ENCODE results near the gene ELAPOR1. TPM values are rescaled to one million over a fixed set of nuclear protein-coding genes. Genes with fewer than 3 reads are reported as not detected.

ELAPOR1 gene, protein sequence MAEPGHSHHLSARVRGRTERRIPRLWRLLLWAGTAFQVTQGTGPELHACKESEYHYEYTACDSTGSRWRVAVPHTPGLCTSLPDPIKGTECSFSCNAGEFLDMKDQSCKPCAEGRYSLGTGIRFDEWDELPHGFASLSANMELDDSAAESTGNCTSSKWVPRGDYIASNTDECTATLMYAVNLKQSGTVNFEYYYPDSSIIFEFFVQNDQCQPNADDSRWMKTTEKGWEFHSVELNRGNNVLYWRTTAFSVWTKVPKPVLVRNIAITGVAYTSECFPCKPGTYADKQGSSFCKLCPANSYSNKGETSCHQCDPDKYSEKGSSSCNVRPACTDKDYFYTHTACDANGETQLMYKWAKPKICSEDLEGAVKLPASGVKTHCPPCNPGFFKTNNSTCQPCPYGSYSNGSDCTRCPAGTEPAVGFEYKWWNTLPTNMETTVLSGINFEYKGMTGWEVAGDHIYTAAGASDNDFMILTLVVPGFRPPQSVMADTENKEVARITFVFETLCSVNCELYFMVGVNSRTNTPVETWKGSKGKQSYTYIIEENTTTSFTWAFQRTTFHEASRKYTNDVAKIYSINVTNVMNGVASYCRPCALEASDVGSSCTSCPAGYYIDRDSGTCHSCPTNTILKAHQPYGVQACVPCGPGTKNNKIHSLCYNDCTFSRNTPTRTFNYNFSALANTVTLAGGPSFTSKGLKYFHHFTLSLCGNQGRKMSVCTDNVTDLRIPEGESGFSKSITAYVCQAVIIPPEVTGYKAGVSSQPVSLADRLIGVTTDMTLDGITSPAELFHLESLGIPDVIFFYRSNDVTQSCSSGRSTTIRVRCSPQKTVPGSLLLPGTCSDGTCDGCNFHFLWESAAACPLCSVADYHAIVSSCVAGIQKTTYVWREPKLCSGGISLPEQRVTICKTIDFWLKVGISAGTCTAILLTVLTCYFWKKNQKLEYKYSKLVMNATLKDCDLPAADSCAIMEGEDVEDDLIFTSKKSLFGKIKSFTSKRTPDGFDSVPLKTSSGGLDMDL
- 0.08 TPM in 1 of 2 replicates, not detected in the other for total RNA-seq

DNA sequence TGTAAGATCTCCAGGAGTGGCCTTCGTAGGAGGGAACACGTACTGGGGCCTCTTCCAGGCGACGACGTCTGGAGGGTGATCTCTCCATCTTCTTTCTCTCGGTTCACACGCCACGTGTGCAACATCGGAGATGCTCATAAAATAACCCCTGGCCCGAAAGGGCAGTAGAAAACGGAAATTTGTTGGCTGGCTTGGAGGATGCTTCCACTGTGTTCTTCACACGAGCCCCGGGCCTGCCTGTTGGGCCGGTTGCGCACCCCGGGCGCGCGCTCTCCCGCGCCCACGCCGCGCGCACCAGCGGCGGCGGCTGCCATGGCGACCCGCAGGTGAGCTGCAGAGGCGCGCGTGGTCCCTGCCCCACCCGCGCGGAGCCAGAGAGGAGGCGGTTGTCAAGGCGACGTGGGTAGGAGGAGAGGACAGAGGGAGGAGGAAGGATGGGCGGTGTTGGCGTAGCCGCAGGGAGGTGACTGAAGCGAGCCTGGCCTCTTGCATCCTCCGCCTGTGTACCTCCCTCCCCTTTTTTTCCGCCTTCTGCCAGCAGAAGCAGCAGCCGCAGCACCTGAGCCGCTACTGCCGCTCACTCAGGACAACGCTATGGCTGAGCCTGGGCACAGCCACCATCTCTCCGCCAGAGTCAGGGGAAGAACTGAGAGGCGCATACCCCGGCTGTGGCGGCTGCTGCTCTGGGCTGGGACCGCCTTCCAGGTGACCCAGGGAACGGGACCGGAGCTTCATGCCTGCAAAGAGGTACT lies at the start of gene ELAPOR1:
Gene ELAPOR1 (plus strand): TSS at position 526 of the 752 bp plus-strand sequence. CDS start 69 bp downstream, at position 595.
- TF ChIP-seq, protein P1, sequence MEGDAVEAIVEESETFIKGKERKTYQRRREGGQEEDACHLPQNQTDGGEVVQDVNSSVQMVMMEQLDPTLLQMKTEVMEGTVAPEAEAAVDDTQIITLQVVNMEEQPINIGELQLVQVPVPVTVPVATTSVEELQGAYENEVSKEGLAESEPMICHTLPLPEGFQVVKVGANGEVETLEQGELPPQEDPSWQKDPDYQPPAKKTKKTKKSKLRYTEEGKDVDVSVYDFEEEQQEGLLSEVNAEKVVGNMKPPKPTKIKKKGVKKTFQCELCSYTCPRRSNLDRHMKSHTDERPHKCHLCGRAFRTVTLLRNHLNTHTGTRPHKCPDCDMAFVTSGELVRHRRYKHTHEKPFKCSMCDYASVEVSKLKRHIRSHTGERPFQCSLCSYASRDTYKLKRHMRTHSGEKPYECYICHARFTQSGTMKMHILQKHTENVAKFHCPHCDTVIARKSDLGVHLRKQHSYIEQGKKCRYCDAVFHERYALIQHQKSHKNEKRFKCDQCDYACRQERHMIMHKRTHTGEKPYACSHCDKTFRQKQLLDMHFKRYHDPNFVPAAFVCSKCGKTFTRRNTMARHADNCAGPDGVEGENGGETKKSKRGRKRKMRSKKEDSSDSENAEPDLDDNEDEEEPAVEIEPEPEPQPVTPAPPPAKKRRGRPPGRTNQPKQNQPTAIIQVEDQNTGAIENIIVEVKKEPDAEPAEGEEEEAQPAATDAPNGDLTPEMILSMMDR (IDR thresholded peaks at IDR 0.05; ENCODE audit: insufficient read depth, low read length, poor library complexity, severe bottlenecking), result no peak
- no peaks in the 10 kb centered on the region for H3K36me3 ChIP-seq (ENCODE audit: control insufficient read depth, insufficient read depth, low read length)
- DNase-seq (ENCODE audit: low read depth), result no peak
- no peak within 1 kb of the TSS for H3K4me3 ChIP-seq (ENCODE audit: low read depth, low read length)
- peaks cover 22% of the 10 kb centered on the region for H3K27me3 ChIP-seq (ENCODE audit: control insufficient read depth, insufficient read depth, low read length)

DNA sequence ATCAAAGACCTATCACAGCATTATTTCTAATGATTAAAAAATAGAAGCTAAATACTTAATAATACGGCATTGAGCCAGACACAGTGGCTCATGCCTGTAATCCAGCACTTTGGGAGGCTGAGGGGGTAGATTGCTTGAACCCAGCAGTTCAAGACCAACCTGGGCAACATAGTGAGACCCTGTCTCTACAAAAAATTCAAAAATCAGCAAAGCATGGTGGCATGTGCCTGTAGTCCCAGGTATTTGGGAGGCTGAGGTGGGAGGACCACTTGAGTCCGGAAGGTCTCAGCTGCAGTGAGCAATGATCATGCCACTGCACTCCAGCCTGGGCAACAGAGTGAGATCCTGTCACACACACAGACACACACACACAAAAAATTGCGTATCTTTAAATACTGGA lies 48.8 kb upstream of the ELAPOR1 start:
- H3K27me3 ChIP-seq (ENCODE audit: control insufficient read depth, insufficient read depth, low read length), result no peaks in the 10 kb centered on the region
- TF ChIP-seq, protein P1 (IDR thresholded peaks at IDR 0.05; ENCODE audit: insufficient read depth, low read length, poor library complexity, severe bottlenecking), result no peak
- no peak for DNase-seq (ENCODE audit: low read depth)
- H3K36me3 ChIP-seq (ENCODE audit: control insufficient read depth, insufficient read depth, low read length), result no peaks in the 10 kb centered on the region
- no peak overlapping the region for H3K4me3 ChIP-seq (ENCODE audit: low read depth, low read length)

DNA sequence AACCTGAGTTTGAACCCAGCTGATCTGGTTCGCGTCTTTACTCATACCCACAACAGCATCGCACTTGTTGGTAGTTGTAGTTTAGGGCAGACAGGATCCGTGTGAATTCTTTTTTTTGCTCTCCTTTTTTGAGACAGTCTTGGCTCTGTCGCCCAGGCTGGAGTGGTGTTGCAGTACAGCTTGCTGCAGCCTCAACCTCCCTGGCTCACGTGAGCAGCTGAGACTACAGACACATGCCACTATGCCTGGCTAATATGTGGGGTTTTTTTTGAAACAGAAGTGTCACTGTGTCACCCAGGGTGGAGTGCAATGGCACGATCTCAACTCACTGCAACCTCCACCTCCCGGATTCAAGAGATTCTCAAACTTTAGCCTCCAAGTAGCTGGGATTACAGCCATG lies 46.0 kb upstream of the ELAPOR1 start:
- Histone ChIP-seq H3K36me3 (ENCODE audit: control insufficient read depth, insufficient read depth, low read length) (no peaks in the 10 kb centered on the region), H3K27me3 (ENCODE audit: control insufficient read depth, insufficient read depth, low read length) (no peaks in the 10 kb centered on the region), H3K4me3 (ENCODE audit: low read depth, low read length) (no peak overlapping the region)
- TF ChIP-seq, protein P1 (IDR thresholded peaks at IDR 0.05; ENCODE audit: insufficient read depth, low read length, poor library complexity, severe bottlenecking), result no peak
- DNase-seq (ENCODE audit: low read depth), result no peak

DNA sequence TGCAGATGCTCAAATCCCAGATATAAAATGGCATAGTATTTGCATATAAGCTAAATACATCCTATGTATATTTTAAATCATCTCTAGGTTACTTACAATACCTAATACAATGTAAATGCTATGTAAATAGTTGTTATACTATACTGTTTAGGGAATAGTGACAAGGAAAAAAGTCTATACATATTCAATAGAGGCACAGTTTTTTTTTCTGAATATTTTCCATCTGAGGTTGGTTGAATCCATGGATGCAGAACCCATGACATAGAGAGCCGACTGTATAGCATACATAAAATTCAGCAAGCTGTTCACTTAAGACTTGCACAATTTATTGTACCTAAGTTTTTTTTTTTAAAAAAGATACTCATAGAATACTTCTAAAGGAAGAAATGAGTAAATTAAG lies 44.6 kb upstream of the ELAPOR1 start:
- no peaks in the 10 kb centered on the region for H3K36me3 ChIP-seq (ENCODE audit: control insufficient read depth, insufficient read depth, low read length)
- H3K27me3 ChIP-seq (ENCODE audit: control insufficient read depth, insufficient read depth, low read length), result no peaks in the 10 kb centered on the region
- no peak for DNase-seq (ENCODE audit: low read depth)
- TF ChIP-seq, protein P1 (IDR thresholded peaks at IDR 0.05; ENCODE audit: insufficient read depth, low read length, poor library complexity, severe bottlenecking), result no peak
- H3K4me3 ChIP-seq (ENCODE audit: low read depth, low read length), result no peak overlapping the region

All from kidney epithelial cell (primary cell).